NCI-H510A (cell line): Measurements from ENCODE around the gene HDAC4.

Experiments used
- DNase-seq: peaks from one replicate; lab custom pipeline; 2025; lab: John Stamatoyannopoulos, UW

The HDAC4 gene

GRCh38 chr2:239326831-239327535, 73.8 kb downstream of the HDAC4 start:
- DNase-seq: no peak

DNA sequence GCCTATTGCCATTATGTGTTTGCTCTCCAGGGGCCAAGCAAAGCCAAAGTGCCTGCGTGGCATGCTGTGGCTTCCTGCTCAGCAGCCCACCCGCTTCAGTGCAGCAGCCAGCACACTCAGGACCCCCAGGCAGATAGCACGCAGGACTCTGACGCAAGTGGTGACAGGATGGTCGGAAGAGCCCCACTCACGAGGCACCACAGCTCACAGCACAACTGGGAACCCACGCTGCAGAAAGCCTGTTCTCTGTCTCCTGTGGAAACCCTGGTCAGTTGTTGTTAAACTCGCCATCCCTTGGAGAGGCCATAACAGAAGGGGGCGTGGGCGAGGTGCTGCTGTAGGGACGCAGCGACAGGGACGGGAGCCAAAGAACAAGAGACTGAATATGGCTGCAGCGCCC, 76.4 kb downstream of the HDAC4 start:
- no peak for DNase-seq

- no peak for DNase-seq
Measured at GRCh38 chr2:239323447-239323846, 77.4 kb downstream of the HDAC4 start.

DNA sequence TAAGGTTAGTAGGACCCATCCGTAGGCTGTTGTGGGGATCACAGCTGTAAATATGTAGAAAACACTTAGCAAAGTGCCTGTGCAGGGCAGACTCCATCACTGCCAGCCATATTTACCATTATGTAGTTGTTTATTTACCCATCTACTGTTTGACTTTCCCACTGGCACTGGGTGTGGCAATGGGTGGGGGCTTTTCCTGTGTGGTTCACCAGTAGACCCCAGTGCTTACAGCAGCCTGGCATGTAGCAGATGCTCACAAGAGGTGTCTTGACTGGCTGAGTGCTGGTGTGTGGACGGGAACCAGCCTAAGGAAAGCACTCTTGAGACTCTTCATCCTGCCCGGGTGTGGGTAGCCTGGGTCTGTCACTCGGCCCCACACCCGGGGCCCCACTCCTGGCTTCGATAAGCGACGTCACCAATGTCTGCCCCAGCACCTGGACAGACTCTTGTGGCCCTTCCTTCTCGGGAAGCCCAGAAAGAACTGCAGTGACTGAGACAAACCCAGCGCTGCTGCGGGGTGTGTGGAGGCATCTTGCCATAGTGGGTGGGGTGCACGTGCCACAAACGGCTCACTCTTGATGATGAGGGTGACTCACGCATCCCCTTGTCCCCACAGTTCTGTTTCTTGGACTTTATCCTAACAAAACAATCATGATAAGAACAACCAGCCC, 78.3 kb downstream of the HDAC4 start:
- no peak for DNase-seq

DNA sequence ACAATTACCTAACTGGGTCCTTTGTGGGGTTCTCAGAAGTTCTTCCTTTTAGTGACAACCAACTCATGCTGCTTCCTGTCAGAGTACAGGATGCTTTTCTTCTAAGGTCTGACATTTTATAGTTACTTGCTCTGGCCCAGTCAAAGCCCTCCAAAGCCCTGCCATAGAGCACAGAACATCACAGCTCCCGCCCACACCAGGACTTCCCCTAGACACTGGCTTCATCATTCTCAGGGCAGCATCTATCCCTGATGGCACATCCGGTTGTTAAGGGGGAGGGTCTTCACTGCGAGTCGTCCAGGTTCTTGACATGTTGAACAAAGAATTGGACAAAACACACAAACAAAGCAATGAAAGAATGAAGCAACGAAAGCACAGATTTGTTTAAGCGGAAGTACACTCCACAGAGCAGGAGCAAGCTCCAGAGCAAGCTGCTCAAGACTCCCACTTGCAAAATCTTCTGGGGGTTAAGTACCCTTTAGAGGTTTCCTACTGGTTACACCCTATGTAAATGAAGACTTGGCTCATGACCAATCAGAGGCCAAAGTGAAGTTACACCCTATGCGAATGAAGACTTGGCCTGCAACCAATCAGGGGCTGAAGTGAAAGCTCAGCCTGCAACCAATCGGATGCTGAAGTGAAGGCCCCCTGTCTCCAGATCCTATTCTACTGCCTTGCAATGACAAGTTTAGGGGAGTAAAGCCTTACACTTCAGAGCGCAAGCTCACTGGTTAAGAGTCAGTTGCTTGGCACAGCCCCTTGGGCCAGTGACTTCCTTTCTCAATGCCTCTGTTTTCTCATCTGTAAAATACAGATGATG, 79.0 kb downstream of the HDAC4 start:
- no peak for DNase-seq

DNA sequence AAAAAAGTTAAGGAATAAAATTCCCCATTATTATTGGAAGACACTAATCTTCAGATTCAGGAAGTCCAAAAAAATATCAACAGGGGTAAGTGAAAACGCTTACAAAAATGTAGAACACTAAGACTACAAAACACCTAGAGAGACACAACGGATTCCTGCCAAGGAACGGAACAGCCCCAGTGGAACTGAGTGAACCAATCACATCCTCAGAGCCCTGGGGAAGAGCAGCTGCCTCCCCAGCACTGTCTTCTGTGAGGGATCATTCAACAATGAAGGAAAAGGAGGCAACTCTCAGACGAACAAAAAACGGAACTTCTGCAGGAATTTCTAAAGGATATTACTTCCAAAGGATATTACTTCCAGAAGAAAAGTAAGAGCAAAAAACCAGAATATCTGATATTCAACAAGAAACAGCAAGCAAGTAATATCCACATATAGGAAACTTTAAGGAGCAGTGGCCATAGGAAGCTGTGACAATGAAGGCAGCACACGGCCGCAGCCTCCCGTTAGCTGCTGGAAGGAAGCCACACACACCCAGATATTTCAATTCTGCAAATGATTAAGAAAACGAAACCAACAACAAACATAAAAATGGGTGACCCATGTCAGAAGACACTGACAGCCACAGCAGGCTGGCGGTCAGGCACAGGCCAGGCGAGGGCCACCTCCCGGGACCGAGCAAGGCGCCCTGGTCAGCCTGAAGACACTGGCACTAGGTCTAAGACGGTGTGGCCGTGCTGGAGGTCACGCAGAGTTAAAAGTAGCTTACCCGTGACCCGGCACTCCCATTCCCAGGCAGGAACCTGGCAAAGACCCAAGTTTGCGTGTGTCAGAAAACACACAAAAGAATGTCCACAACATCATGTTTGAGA, 81.8 kb downstream of the HDAC4 start:
- no peak for DNase-seq

GRCh38 chr2:239318151-239318611, 82.6 kb downstream of the HDAC4 start:
- DNase-seq: no peak

DNA sequence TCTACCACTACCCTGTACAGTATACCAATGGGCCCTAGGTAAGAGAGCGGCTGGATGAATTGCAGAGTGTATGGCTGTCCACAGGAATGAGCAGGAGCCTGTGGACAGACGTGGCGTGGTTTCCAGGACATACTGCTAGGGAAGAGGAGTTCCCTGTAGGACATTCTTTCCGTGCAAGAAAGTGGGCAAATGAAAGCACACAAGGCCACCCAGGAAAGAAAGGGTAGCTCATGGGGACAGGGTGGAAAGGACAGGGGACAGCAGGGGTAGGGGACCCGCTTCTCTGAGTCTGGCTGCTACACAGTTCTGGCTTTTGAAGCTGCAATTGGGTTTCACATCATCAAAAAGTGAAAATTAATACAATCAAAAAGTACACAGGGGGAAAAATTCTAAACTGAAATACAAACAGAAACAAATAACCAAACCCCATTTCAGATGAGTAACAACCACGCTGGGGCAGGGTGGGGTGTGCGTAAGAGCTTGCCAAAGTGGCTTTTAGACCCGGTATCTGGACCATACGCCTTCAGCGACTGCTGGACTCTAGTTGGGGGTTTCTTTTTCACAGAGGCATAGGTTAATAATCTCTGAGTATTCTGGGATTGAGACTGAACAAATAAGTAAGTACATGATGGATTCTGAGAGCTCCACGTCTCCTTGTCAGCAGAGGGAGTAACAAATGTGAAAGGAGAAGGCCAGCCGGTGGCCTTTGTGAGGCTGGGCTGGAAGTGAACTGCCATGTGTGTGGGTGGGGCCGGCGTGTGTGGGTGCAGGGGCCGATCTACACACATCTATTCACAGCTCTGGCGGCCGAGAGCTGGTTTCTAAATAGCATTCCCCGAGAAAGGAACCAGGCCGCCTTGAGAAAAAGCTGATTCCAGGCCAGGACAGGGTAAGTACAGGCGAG, 84.0 kb downstream of the HDAC4 start:
- DNase-seq: no peak

- no peak for DNase-seq
Measured at GRCh38 chr2:239315308-239315707, 85.5 kb downstream of the HDAC4 start.

DNA sequence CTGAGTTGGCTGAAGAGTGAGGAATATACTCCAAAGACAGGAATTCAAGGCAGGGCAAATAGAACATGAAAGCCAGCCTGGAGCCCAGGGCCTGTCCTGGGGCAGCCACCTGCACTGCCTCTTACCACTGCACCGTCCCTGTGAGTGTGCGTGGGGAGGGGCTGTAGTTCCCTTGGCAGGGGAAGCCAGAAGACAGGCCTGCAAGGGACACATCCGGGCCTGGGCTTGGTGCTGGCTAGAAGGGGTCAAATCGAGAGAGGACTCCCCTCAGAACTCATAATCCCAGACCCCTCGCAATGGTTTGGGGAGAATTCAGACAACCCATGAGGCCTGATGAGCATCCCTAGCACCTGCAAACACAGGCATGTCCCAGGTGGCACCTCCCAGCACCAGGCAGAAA, 87.0 kb downstream of the HDAC4 start:
- DNase-seq: no peak

DNA sequence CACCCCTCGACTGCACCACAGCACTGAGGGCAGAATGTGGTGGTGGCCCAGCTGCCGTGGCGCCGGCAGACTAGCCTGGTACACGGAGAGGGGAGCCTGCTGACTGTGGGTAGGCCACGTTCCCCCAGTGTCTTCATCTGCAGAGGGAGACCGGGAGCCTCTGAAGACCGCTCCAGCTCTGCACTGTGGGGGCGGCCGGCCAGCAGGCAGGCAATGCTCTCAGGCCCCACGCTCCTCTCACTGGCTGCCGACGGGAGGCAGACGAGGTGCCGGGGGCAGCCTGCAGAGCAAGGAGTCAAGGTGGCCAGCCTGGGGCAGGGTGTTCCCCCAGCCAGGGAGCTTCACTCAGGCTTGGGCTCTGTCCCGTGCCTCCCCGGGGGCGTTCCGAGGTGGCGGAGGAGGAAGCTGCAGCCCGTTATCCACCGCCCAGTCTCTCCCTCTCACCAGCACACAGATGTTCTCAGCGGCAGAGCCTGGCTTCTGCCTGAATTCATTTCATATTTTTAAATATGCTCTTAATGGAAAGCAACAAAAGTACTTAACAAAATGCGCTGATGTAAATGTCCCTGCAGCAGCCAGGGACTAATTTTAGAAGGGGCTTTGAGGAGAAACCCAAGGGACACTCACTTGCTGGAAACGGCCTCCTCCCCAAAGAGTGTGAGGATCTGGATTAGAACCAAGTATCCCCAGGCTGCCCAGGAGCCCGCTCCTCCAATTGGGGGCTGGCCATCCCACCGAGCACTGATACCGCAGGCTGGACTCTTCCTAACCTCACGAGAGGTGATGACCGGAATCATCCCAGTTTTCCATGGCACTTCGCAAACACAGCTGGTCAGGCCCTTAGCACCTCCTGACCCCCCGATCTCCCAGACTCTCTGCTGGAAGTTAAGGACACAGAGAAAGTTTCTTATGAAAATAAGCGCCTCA, 87.8 kb downstream of the HDAC4 start:
- DNase-seq: no peak

- no peak for DNase-seq
Measured at GRCh38 chr2:239312081-239312511, 88.7 kb downstream of the HDAC4 start.

GRCh38 chr2:239311132-239312040, 89.4 kb downstream of the HDAC4 start:
- peak; percentile 85 for DNase-seq

GRCh38 chr2:239310401-239311061, 90.3 kb downstream of the HDAC4 start:
- no peak for DNase-seq

DNA sequence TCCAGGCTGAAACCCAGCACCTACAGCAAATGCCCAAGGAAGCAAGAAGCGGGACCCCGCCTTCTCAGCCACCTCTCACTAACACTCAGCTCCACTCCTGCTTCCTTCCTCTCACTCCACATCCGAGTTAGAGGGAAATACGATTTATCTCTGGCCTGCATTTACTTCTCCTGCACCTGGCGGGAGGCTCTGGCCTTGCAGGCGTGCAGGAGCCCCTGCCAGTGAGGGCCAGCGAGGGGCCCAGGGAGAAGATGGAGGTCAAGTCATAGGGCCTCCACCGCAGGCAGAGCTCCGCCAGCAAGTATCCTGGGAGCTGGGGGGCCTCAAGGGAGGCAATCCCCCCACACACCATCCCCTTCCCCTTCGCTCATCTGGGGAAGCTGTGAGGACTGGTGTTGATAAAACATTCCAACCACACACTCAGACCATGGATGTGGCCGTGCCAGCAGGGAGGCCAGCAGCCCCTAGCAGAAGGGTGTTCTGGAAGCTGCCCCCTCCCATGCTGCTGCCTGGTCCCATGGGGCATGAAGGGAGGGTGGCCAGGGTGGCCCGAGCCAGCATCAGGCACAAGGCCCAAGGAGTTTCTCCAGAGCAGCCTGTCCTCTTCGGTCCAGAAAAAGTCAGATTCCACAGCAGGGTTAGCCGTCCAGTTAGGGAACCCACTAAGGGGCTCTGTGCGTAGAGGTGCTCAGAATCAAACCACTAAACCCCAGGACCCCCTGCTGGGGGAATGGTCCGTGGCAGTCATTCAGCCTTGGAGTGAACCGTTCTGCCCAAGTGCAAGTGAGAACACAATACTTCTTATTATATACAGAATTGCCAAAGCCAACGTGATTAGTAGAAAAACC, 91.2 kb downstream of the HDAC4 start:
- DNase-seq: no peak

DNA sequence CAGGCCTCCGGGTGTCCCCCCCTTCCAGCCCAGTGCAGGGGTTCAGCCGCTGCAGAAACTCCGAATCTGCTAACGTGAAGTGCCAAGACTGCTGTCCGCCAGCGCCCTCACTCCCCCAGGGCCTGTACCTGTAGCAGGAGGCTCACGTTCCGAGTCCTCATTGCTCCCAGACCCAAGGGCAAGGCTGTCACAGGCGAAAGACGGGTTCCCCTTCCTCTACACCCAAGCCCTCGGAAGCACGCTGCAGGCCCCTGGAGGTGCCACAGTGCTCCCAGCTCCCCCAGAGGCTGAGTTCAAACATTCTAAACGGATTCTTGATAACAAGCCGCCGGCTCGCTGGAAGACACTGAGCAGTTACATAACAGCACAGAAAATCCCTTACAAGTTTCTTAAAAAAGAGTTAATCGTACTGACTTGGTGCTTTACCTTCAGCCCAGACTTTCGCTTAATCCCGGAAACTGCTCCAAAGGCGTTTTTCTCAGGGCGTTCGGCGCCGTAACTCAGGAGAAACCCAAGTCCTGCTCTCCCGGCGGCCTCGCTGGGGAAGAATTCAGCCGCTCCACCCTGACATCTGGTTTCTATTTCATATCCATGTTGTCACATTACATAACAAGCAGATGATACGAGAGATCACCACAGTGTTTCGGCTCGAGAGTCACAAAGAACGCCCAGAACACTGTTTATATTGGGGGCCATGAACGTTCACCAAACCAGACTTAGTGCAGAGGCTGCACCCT, 92.0 kb downstream of the HDAC4 start:
- no peak for DNase-seq
